Erythroblast (primary cell): ENCODE measurements around the gene MYLK.
A peak's percentile ranks its signal among the peaks of the same experiment; 100 is the strongest.

Source experiments
- DNase-seq, 2 experiments: peaks; one replicate each; lab custom pipeline; 2025; lab: John Stamatoyannopoulos, UW
- GATA1 ChIP-seq: IDR thresholded peaks from 2 replicates; pipeline ENCODE4 v1.6.1; 2011; ENCODE audit warnings: low read depth, mild to moderate bottlenecking, control low read depth, low read length, moderate library complexity
- POLR2A ChIP-seq: IDR thresholded peaks from 2 replicates; pipeline ENCODE4 v1.6.1; 2011; ENCODE audit warnings: mild to moderate bottlenecking, low read length

Gene MYLK

DNA sequence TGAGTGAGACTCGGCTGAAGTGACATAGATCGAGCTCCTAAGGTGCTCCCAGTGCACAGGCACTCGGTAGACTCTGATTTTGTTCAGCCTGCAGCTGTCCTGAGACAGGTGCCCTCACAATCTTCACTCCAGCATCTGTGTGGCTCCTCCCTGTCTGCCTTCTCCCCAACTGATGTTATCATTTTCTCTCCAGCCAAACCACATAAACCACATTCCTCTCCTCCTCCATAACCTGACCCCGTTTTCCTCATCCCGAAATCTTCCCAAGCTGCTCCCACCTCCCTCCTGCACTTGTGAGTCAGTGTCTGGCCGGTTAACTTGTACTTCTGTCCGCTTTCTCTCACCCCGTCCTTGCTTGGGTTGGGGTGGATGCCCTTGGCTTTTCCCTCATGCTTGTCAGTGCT, 206.0 kb downstream of the MYLK start:
- no peak for DNase-seq
- no peak for TF ChIP-seq POLR2A
- TF ChIP-seq GATA1 = no peak

DNA sequence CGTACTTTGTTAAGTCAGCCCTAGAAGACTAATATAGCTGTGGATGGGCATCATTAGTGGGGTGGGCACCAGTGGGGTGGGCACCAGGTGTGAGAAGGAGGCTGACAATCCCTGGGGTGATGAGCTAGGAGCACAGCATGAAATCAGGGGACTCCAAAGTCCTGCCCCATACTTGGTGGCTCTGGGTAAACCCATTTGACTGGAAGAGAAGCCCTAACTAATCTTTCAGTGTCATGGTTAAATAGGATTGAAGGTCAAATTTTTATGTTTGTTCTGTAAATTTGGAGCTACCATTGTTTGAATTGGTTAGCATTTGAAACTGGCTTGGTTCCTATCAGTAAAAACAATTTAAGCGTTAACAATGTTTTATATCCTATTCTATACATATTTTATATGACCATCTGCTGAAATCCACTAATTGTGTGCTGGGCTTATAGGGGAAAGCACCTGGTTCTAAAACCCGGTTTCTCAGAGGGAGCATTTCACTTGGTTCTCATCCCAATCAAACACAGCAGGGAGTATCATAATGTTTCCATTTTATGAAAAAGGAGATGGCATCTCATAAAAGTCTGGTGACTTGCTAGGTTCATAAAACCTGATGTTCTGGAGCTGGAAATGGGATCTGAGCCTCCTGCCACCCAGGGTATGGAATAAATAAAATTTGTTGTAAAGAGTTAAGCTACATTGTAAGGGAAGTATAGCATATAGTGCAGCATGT, 211.5 kb downstream of the MYLK start:
- DNase-seq = no peak
- TF ChIP-seq GATA1 (no peak), POLR2A (no peak)

DNA sequence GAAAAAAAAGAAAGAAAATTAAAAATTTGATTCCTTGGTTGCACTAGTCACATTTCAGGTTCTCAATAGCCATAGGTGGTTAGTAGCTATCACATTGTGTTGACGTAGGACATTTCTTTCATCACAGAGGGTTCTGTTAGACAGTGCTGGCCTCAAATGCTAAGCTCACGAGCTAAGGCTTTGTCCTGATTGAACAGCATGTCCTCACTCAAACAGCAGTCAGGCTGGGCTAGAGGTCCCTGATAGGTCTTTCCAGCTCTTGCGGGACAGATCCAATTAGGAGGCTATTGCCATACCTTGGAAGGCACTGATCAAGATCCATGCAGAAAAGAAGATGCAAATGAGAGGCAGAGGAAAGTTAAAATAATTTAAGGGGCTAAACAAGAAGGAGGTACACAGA, 213.4 kb downstream of the MYLK start:
- TF ChIP-seq GATA1 (no peak), POLR2A (no peak)
- DNase-seq = no peak

DNA sequence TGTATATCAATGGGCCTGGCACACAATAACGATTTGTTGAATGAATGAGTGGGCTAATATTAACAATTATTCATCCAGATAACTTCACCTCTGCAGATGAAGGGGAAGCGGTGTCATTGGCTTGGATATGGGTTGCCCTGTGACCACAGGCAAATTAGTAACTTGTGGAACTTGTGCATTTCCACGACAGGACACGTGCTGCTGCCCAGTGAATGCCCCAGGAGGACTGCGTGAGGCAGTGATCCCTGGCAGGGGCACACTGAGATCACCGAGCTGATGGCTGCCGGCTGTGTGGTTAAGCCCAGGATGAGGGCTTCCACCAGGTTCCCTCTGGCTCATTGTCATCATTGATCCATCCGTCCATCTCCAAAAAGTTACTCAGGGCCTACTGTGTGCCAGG, 215.2 kb downstream of the MYLK start:
- no peak for DNase-seq
- TF ChIP-seq GATA1 (no peak), POLR2A (no peak)

DNA sequence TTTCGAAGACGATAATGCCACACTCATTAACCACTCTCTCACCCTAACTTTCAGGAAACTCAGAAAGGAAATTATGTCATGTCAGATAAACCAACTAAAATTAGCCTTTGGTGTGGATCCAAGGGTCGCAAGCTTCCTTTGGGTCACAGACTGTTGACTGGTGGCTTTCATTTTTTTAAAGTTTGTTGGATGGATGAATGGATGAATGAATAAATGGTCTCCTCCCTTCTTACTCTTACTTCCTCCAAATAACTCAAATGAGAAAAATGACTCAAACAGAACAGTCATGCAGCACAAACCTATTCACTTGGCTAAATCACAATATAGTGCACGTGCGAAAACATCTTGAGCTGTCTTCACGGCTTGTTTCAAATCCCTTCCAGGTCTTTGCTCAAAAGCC, 216.3 kb downstream of the MYLK start:
- DNase-seq = no peak
- TF ChIP-seq POLR2A = no peak
- TF ChIP-seq GATA1 = no peak

DNA sequence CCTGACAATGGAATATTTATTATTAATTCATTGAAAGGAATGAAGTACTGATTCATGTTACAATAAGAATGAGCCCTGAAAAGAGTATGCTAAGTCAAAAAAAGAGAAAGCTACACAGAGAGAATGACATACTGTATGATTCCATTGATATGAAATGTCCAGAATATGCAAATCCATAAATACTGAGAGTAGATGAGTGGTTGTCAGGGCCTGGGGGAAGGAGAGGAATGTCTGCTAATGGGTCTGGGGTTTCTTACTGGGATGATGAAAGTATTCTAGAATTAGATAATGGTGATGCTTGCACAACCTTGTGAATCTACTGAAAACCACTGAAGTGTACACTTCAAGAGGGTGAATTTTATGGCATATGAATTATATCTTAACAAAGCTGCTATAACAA, 219.4 kb downstream of the MYLK start:
- TF ChIP-seq GATA1 (no peak), POLR2A (no peak)
- no peak for DNase-seq

DNA sequence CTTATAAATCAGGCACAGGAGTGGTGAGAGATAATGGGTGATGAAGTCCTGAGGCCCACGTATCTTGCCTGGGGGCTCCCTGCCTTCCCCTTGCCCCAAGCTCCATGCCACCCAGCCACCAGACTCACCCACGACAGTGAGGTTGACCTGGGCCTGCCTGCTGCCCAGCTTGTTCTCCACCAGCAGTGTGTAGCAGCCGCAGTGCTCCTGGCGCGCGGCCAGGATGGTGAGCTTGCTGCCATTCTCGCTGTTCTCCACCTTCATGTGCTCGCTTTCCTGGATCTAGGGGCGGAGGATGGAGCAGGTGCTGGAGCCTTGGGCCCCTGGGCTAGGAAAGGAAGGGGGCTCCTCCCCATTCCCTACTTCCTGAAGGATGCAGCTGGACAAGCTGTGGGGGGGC, 220.2 kb downstream of the MYLK start:
- TF ChIP-seq POLR2A = no peak
- TF ChIP-seq GATA1 = no peak
- DNase-seq = no peak

DNA sequence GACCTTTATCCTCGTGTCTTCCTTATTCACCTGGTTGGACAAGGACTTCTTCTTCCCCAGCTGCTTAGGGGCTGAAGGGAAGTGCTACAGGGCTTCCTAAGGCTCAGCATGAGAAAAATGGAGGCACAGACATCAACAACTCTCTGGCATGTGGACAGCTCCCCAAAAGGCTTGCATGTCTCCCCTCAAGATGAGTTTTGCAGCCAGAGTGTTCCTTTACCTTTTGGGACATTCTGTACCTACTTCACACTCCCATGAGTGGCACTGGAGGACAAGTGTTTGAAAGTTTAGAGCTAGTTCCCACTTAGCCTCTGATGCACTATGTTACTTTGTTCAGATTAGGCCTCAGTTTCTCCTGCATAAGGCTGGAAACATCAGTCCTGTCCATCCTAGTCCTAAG, 222.2 kb downstream of the MYLK start:
- TF ChIP-seq POLR2A = no peak
- TF ChIP-seq GATA1 = no peak
- no peak for DNase-seq

DNA sequence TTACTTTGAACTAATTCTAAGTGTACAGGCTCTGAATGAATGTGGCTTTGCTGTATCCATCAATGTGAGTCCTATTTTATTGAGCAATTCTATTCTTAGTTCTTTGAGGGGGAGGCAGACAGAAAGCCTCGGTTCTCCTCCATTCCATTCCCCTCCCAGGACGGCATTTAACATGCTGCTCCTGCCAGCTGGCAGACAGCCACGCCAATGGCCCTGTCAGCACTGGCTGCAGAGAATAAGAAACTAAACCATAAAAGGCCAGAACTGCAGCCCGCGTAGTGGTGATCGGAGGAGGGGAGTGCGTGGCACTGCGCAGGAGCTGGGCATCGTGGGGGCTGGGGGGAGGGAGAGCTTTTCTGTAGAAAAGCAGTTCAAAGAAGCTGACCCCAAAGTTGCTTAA, 223.2 kb downstream of the MYLK start:
- TF ChIP-seq GATA1 (no peak), POLR2A (no peak)
- DNase-seq = no peak

DNA sequence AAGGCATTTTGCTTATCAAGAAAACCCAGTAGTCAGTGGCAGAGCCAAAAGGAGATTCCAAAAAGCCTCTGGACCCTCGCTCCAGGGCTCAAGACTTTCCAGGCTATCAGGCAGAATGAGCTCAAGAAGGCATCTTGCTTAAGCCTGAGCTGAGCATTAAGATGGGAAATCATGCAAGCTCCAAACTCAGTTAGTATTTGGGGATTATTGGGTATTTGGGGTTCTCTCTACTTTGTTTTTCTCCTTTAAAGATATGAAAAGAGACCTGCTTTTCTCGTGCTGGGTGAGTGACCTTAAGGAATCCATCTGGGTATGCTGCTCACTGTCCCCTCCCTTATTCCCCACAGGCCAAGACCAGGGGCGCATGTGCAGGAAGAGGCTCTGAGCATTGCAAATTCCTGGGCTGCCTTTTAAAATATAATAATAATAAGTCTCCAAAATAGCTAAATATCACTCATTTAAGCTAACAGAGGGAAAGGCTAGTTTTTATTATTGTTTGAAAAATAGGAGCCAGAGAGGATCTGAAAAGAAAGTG, 223.9 kb downstream of the MYLK start:
- TF ChIP-seq GATA1 (no peak), POLR2A (no peak)
- DNase-seq = no peak

DNA sequence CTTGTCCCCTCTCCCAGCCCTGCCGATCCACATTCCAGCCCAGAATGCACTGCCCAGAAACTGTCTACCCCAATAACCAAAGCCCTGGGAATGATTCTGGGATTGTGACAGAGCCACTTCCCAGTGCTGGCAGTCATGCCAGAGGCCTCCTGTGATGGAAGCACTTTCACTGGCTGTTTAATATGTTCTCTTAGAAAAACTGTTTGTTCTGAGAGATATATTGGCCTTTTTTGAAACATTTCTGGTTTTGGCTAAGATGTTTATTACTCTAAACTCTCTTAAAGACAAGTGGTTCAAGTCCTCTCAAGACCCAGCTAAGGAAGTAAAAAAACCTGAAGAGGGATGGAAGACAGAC, 225.3 kb downstream of the MYLK start:
- no peak for DNase-seq
- TF ChIP-seq GATA1 = no peak
- no peak for TF ChIP-seq POLR2A

DNA sequence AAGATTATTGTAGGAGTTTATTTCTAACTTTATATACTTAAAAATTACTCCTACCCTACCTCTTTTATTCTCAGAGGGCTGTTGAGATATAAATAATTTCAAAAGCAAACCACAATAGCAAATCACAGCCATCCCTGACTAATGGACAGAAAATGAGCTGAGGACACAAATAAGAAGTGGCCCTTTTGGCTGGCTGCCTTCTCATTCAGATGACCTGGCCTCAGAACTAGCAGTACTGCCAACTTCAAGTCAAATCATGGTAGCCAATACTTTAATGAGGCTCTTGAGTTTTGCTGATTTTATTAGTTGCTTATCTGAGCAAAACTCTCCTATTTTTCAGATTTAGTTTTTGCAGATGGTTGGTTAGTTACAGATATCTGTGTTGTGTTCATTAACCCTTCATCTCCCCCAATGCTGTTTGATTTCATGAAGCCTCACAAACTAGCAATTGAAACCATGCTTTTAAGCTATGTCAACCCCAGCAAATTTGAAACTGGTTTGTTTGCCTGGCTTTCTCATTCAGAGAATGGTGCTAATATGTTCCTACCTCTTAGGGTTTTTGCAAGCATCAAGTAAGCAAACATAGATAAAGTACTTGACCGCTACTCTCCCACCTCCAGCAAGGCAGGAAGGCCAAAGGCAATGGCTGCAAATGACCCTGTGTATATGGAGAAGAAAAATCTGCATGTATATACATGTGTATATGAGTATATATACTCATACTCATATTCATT, 225.8 kb downstream of the MYLK start:
- DNase-seq = no peak
- TF ChIP-seq GATA1 (no peak), POLR2A (no peak)

DNA sequence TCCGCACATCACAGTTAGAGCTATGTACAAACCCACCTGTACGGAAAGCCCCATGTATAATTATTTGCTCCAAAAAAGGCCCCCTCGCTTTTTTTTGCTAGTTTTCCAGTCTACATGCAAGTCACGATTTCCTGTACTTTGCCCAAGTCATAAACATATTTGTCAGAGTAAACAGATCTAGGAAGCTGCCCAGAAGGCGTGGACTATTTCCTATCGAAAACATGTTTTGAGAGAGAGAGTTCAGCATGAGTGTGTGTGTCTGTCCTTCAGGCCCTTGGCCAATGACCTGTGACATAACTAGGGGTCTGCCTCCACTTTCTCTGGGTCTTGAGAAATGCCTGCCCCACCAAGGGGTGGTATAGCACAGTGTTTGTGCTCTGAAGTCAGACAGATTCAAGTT, 226.6 kb downstream of the MYLK start:
- no peak for DNase-seq
- no peak for TF ChIP-seq GATA1
- TF ChIP-seq POLR2A = no peak

DNA sequence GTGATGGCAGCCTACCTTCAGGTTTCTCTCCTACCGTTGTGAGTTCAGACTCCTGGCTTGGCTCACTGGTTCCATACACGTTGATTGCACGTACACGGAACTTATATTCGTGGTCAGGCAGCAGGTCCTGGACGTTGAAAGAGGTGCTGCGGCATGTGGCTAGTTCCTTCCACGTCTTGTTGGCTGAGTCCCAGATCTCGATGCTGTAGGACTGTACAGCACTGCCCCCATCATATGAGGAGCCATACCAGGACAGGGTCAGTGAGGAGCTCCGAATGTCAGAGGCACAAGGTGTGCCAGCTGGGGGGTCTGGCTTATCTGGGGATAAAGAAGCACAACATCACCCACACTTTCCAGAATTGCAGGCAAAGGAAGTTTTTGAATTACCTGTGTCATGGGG, 227.0 kb downstream of the MYLK start:
- TF ChIP-seq POLR2A = no peak
- TF ChIP-seq GATA1 = no peak

DNA sequence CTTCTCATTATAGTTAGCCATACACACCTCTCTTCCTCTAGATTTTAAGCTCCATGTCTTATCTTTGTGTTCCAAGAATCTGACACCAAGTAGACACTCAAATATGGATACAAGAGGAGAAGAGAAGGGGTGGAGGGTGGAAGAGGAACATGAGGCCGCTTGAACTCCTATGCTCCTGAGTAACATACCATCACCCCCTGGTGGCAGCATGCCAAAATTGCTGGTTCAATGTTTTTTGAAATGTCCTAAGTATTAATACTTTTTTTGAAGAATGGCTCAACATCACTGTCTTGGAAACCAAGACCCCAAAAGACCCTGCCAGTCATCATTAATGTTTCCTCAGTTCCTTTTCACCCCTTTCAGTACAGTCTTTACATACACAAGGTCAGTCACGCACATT, 227.4 kb downstream of the MYLK start:
- TF ChIP-seq POLR2A (no peak), GATA1 (no peak)
- peak; percentile 37 to 50 for DNase-seq

More for the DNA sequence above, 227.0 kb downstream of the MYLK start:
- DNase-seq = no peak
